Measurements from ENCODE around the gene ZNF311. TPM values are rescaled to one million over a fixed set of nuclear protein-coding genes. Genes with fewer than 3 reads are reported as not detected.

Gene ZNF311
- polyA plus RNA-seq, 1 experiment = 0.74 TPM

DNA sequence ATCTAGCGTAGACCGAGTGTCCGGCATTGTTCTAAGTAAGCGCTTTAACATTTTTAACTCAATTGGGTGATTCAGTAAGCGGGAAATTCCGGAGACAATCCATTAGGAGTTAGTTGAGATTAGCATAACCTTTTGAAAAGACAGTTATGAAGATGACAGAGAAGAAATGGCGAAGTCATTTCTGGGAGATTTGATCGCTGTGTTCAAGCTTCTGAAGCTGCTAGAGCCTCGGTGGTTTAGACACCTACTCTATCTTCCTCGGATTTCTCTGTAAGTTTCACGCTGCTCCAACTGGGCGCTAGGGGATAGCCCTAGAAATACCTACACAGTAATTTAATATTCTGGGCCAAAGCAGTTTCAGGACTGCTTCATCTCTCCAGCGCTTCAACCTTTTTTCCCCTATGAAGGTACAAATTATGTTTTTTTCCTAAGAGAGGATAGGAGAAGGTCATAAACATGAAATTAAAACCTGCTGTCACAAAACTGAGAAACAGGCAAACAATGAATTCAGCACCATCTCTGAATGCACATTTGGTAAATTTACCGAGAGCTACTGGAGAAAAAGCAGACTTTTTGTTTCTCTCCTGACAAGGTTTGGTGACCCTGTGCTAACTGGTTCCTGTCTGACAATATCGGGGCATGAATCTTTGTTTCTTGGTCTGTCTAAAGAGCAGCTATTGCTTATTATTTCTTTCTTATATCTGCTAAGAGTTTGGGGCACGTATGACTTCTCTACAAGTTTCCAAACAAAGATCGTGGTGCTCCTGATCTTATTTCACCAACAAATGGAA lies 22.4 kb downstream of the ZNF311 start:
- peak overlapping the region; percentile 55 for H3K4me3 ChIP-seq (ENCODE audit: low read depth, low read length)
- H3K36me3 ChIP-seq (ENCODE audit: control insufficient read depth, insufficient read depth, low read length) = no peaks in the 10 kb centered on the region
- ChIA-PET CTCF (interaction anchor here (0.6 to 2.0 kb wide), 6 partner anchors 12 to 1286 kb away, joined by 3 to 13 read pairs (median 4); no protein-coding TSS in a partner anchor), POLR2A (no interaction called here)
- no peak for DNase-seq (ENCODE audit: low read depth)
- H3K27me3 ChIP-seq (ENCODE audit: control insufficient read depth, insufficient read depth, low read length) = no peaks in the 10 kb centered on the region
- TF ChIP-seq, protein P1, sequence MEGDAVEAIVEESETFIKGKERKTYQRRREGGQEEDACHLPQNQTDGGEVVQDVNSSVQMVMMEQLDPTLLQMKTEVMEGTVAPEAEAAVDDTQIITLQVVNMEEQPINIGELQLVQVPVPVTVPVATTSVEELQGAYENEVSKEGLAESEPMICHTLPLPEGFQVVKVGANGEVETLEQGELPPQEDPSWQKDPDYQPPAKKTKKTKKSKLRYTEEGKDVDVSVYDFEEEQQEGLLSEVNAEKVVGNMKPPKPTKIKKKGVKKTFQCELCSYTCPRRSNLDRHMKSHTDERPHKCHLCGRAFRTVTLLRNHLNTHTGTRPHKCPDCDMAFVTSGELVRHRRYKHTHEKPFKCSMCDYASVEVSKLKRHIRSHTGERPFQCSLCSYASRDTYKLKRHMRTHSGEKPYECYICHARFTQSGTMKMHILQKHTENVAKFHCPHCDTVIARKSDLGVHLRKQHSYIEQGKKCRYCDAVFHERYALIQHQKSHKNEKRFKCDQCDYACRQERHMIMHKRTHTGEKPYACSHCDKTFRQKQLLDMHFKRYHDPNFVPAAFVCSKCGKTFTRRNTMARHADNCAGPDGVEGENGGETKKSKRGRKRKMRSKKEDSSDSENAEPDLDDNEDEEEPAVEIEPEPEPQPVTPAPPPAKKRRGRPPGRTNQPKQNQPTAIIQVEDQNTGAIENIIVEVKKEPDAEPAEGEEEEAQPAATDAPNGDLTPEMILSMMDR (IDR thresholded peaks at IDR 0.05; ENCODE audit: insufficient read depth, low read depth, low read length) = peak; percentile 43

DNA sequence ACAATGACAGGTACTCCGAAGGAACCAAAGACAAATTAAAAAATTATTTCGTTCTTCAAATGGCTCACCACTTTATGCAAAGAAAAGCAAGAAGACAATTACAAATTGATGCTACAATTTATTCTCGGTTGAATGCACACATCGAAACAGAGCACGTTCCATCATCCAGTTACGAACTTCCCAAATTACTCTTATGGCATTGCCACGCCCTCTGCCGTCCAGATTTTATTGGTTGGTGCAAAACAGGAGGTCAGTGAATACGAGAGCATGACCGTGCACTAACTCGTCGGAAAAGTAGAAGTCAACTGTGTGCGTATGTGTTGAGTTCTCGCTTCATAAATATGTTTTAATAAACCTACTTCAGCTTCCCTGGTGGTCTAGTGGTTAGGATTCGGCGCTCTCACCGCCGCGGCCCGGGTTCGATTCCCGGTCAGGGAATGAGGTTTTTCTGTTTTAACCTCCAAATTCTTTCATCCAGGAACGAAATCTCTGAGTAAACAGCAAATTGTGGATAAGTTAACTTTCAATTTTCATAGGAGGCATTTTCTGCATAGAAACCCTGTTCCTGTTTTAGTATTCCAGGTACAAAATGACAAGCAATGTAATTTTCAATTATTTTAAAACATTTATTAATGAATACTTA lies 23.2 kb downstream of the ZNF311 start:
- H3K4me3 ChIP-seq (ENCODE audit: low read depth, low read length) = peak overlapping the region; percentile 55
- H3K36me3 ChIP-seq (ENCODE audit: control insufficient read depth, insufficient read depth, low read length) = no peaks in the 10 kb centered on the region
- TF ChIP-seq, protein P1 (IDR thresholded peaks at IDR 0.05; ENCODE audit: insufficient read depth, low read depth, low read length) = no peak
- ChIA-PET POLR2A (no interaction called here), CTCF (interaction anchor here (1.0 to 2.0 kb wide), 4 partner anchors 11 to 145 kb away, joined by 3 to 13 read pairs (median 4); no protein-coding TSS in a partner anchor)
- peak; percentile 64 for DNase-seq (ENCODE audit: low read depth)
- H3K27me3 ChIP-seq (ENCODE audit: control insufficient read depth, insufficient read depth, low read length) = no peaks in the 10 kb centered on the region

DNA sequence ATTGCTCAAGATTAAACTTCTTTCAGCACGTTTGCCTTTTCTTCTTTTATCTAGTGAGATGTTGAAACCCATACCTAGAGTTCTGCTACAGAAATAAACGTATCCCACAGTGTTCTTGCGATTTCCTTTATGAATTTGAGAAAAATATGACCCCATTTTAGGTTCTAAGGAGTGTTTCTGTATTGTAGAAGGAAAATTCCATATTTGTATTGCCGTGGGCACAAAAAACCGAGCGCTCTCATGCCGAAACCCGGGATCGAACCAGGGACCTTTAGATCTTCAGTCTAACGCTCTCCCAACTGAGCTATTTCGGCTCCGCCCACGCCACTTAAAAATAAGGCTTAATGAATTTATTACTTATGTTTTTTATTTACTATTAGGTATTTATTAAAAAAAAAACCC lies 23.7 kb downstream of the ZNF311 start:
- CTCF ChIA-PET = interaction anchor here (1.0 to 2.0 kb wide), 4 partner anchors 11 to 145 kb away, joined by 3 to 13 read pairs (median 4); no protein-coding TSS in a partner anchor

DNA sequence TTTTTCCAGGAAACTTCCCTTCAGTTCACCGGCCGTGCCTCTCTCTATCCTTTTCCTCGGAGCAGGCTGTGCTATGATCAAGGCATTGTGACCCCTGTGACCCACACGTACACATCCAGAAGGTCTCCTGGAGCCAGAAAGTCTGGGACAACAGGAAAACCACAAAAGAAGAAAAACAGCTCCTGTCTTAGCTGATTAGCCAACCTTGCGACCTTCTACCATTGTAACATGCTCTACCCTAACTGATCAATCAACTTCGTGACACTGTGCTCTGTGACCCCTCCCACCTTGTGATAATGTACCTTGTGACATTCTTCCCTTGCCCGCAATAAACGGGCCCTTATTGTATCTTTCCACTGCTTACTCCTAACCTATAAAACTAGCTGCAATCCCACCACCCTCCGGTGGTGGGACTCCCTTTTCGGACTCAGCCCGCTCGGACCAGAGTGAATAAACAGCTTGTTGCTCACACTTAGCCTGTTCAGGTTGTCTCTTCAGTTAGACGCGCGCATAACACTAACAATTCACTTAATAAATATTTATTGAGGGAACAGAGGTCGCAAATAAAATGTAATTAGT lies 24.2 kb downstream of the ZNF311 start:
- TF ChIP-seq, protein P1 (IDR thresholded peaks at IDR 0.05; ENCODE audit: insufficient read depth, low read depth, low read length) = peak; percentile 52
- POLR2A ChIA-PET = interaction anchor here (0.6 kb wide), 1 partner anchor 974 kb away, joined by 3 read pairs; no protein-coding TSS in a partner anchor
- DNase-seq (ENCODE audit: low read depth) = no peak
- peak overlapping the region; percentile 33 for H3K4me3 ChIP-seq (ENCODE audit: low read depth, low read length)
- H3K36me3 ChIP-seq (ENCODE audit: control insufficient read depth, insufficient read depth, low read length) = no peaks in the 10 kb centered on the region
- H3K27me3 ChIP-seq (ENCODE audit: control insufficient read depth, insufficient read depth, low read length) = no peaks in the 10 kb centered on the region
- CTCF ChIA-PET = interaction anchor here (1.0 to 2.0 kb wide), 4 partner anchors 10 to 144 kb away, joined by 3 to 13 read pairs (median 4); no protein-coding TSS in a partner anchor

More for the DNA sequence above, 23.7 kb downstream of the ZNF311 start:
- POLR2A ChIA-PET = no interaction called here
- no peaks in the 10 kb centered on the region for H3K27me3 ChIP-seq (ENCODE audit: control insufficient read depth, insufficient read depth, low read length)
- H3K36me3 ChIP-seq (ENCODE audit: control insufficient read depth, insufficient read depth, low read length) = no peaks in the 10 kb centered on the region
- peak overlapping the region; percentile 55 for H3K4me3 ChIP-seq (ENCODE audit: low read depth, low read length)
- DNase-seq (ENCODE audit: low read depth) = no peak
- TF ChIP-seq, protein P1 (IDR thresholded peaks at IDR 0.05; ENCODE audit: insufficient read depth, low read depth, low read length) = no peak
